ENCODE data around the gene CCM2. TPM values are rescaled to one million over a fixed set of nuclear protein-coding genes. Genes with fewer than 3 reads are reported as not detected.

Gene CCM2
- total RNA-seq, 2 experiments from 2014 or later, result 48.8 to 52.8 TPM

GRCh38 chr7:45048748-45049147 lies 48.7 kb downstream of the CCM2 start:
- ChIA-PET POLR2A (interaction anchor here (1.1 to 1.6 kb wide), 4 partner anchors 12 to 70 kb away, joined by 3 to 9 read pairs (median 6); partner anchors contain the start of gene MYO1G), CTCF (interaction anchor here (1.1 to 2.2 kb wide), 3 partner anchors 71 to 87 kb away, joined by 4 to 8 read pairs (median 4); no protein-coding TSS in a partner anchor)
- Histone ChIP-seq H3K36me3 (ENCODE audit: insufficient read depth, low read length) (peaks cover 86% of the 10 kb centered on the region), H3K9me3 (ENCODE audit: control insufficient read depth in 1 of 2, insufficient read depth in 1 of 2, low read length in 2 of 2) (no peaks in the 10 kb centered on the region), H3K27ac (ENCODE audit: low read depth in 1 of 2, low read length in 2 of 2) (peak overlapping the region in 1 of 2 donors; percentile 2), H3K4me1 (ENCODE audit: insufficient read depth, low read length) (peaks cover 20% of the 10 kb centered on the region), H3K27me3 (ENCODE audit: control insufficient read depth in 1 of 2, insufficient read depth in 2 of 2, low read length in 2 of 2) (no peaks in the 10 kb centered on the region), H3K4me3 (ENCODE audit: low read length) (no peak overlapping the region)
- no peak overlapping the region for H3K4me3 Mint-ChIP-seq
- H3K4me1 Mint-ChIP-seq (ENCODE audit: low read depth), result peaks cover 69% of the 10 kb centered on the region
- no peak for ATAC-seq (ENCODE audit: poor library complexity)
- peak in 1 of 14 experiments; percentile 54 for DNase-seq
- peaks cover 95% of the 10 kb centered on the region for H3K36me3 Mint-ChIP-seq (ENCODE audit: low read depth)
- TF ChIP-seq CTCF (IDR thresholded peaks at IDR 0.05), result no peak
- H3K9me3 Mint-ChIP-seq, result no peaks in the 10 kb centered on the region
- no peaks in the 10 kb centered on the region for H3K27me3 Mint-ChIP-seq
- peak overlapping the region; percentile 50 for H3K27ac Mint-ChIP-seq
- intact Hi-C loops (cut with DNase I, micrococcal nuclease), result no loop called here

- no peak for TF ChIP-seq CTCF (IDR thresholded peaks at IDR 0.05)
- H3K27ac Mint-ChIP-seq, result peak overlapping the region; percentile 70
- H3K4me3 Mint-ChIP-seq, result no peak overlapping the region
- Histone ChIP-seq H3K36me3 (ENCODE audit: insufficient read depth, low read length) (peaks cover 82% of the 10 kb centered on the region), H3K27ac (ENCODE audit: low read depth in 1 of 2, low read length in 2 of 2) (no peak overlapping the region), H3K27me3 (ENCODE audit: control insufficient read depth in 1 of 2, insufficient read depth in 2 of 2, low read length in 2 of 2) (no peaks in the 10 kb centered on the region), H3K4me1 (ENCODE audit: insufficient read depth, low read length) (peaks cover 28% of the 10 kb centered on the region), H3K4me3 (ENCODE audit: low read length) (no peak overlapping the region), H3K9me3 (ENCODE audit: control insufficient read depth in 1 of 2, insufficient read depth in 1 of 2, low read length in 2 of 2) (no peaks in the 10 kb centered on the region)
- no peak for ATAC-seq (ENCODE audit: poor library complexity)
- H3K4me1 Mint-ChIP-seq (ENCODE audit: low read depth), result peaks cover 72% of the 10 kb centered on the region
- CTCF ChIA-PET, result interaction anchor here (1.6 kb wide), 1 partner anchor 77 kb away, joined by 4 read pairs; no protein-coding TSS in a partner anchor
- POLR2A ChIA-PET, result interaction anchor here (1.7 kb wide), 1 partner anchor 16 kb away, joined by 4 read pairs; no protein-coding TSS in a partner anchor
- H3K36me3 Mint-ChIP-seq (ENCODE audit: low read depth), result peaks cover 94% of the 10 kb centered on the region
- H3K9me3 Mint-ChIP-seq, result no peaks in the 10 kb centered on the region
- intact Hi-C loops (cut with DNase I, micrococcal nuclease), result no loop called here
- DNase-seq, result no peak
- no peaks in the 10 kb centered on the region for H3K27me3 Mint-ChIP-seq
These were observed 50.2 kb downstream of the CCM2 start for GRCh38 chr7:45050198-45050597.

- Histone ChIP-seq H3K27me3 (ENCODE audit: control insufficient read depth in 1 of 2, insufficient read depth in 2 of 2, low read length in 2 of 2) (no peaks in the 10 kb centered on the region), H3K9me3 (ENCODE audit: control insufficient read depth in 1 of 2, insufficient read depth in 1 of 2, low read length in 2 of 2) (no peaks in the 10 kb centered on the region), H3K27ac (ENCODE audit: low read depth in 1 of 2, low read length in 2 of 2) (no peak overlapping the region), H3K4me1 (ENCODE audit: insufficient read depth, low read length) (peaks cover 33% of the 10 kb centered on the region), H3K36me3 (ENCODE audit: insufficient read depth, low read length) (peaks cover 67% of the 10 kb centered on the region), H3K4me3 (ENCODE audit: low read length) (no peak overlapping the region)
- CTCF ChIA-PET, result interaction anchor here (1.4 to 1.6 kb wide), 2 partner anchors 51 to 79 kb away, joined by 3 to 4 read pairs; no protein-coding TSS in a partner anchor
- Mint-ChIP-seq H3K27me3 (no peaks in the 10 kb centered on the region), H3K9me3 (no peaks in the 10 kb centered on the region), H3K36me3 (ENCODE audit: low read depth) (peaks cover 91% of the 10 kb centered on the region), H3K4me3 (no peak overlapping the region), H3K4me1 (ENCODE audit: low read depth) (peaks cover 72% of the 10 kb centered on the region), H3K27ac (peak overlapping the region; percentile 81)
- no peak for TF ChIP-seq CTCF (IDR thresholded peaks at IDR 0.05)
- DNase-seq (no peak), ATAC-seq (ENCODE audit: poor library complexity) (no peak)
- intact Hi-C loops (cut with DNase I, micrococcal nuclease), result no loop called here
- POLR2A ChIA-PET, result interaction anchor here (1.4 to 1.6 kb wide), 3 partner anchors 20 to 78 kb away, joined by 3 to 8 read pairs (median 5); no protein-coding TSS in a partner anchor
These were observed 52.0 kb downstream of the CCM2 start for GRCh38 chr7:45052011-45052410.
